Effector memory CD4-positive, alpha-beta T cell (primary cell): ENCODE measurements around the gene FADS1.
A peak's percentile ranks its signal among the peaks of the same experiment; 100 is the strongest.

Experiments used
- DNase-seq, 3 donors: peaks; one replicate each; pipeline ENCODE4 v3.0.0-alpha.2; 2020
- H3K27ac ChIP-seq: 2 replicates; pipeline ENCODE4 v1.7.0; 2013; ENCODE audit warnings: mild to moderate bottlenecking, low read length, moderate library complexity; ENCODE audit not compliant: insufficient read depth, poor library complexity, severe bottlenecking
- H3K27me3 ChIP-seq: replicated peaks from 2 replicates; pipeline ENCODE4 v1.7.0; 2013; ENCODE audit warnings: mild to moderate bottlenecking, low read length; ENCODE audit not compliant: insufficient read depth, control insufficient read depth, poor library complexity, severe bottlenecking
- H3K36me3 ChIP-seq: 2 replicates; pipeline ENCODE4 v1.7.0; 2013; ENCODE audit warnings: mild to moderate bottlenecking, low read length, moderate library complexity; ENCODE audit not compliant: control insufficient read depth, insufficient read depth
- H3K4me1 ChIP-seq: 2 replicates; pipeline ENCODE4 v1.7.0; 2013; ENCODE audit warnings: low read length, mild to moderate bottlenecking; ENCODE audit not compliant: control insufficient read depth, insufficient read depth, poor library complexity, severe bottlenecking
- H3K4me3 ChIP-seq: 2 replicates; pipeline ENCODE4 v1.7.0; 2013; ENCODE audit warnings: low read length, low read depth, mild to moderate bottlenecking; ENCODE audit not compliant: insufficient read depth, poor library complexity, severe bottlenecking
- H3K9me3 ChIP-seq: 2 replicates; pipeline ENCODE4 v1.7.0; 2013; ENCODE audit warnings: mild to moderate bottlenecking, low read length, moderate library complexity; ENCODE audit not compliant: control insufficient read depth

The FADS1 gene

DNA sequence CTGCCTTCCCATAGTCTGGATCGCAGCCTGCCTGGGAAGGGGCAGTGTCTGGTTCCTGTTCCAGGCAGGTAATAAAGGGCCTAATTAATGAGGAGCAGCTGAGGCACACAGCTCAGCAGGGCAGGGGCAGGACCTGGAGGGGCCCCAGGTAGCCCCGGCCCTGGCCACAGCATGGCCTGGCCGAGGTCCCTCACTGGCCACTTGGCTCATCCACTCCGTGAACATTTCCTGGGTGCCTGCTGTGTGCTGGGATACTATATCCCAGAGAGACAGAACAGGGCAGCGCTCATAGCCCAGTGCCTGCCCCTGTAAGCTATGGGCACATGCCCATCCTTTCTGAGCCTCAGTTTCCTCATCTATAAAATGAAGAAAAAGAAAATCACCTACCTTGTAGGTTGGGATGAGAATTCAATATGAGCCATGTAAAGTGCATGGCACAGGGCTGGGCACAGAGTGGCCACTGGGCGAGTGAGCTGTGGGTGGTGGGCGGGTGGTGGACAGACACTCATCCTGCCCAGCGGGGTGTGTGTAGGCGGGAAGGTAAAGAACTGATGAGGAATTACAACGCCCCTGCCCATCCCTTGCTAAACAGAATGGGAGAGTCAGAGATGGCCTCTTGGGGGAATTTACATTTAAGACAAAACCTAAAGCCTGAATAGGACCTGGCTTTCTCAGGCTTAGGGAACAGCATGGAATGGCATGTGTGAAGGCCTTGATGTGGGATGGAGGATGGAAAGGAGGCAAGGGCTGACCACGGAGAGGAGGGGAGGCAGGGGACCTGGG, 55.2 kb downstream of the FADS1 start:
- H3K36me3 ChIP-seq = no peaks in the 10 kb centered on the region
- H3K27ac ChIP-seq = no peak overlapping the region
- H3K4me3 ChIP-seq = no peak overlapping the region
- no peaks in the 10 kb centered on the region for H3K27me3 ChIP-seq
- H3K9me3 ChIP-seq = no peaks in the 10 kb centered on the region
- H3K4me1 ChIP-seq = no peaks in the 10 kb centered on the region
- DNase-seq = no peak

DNA sequence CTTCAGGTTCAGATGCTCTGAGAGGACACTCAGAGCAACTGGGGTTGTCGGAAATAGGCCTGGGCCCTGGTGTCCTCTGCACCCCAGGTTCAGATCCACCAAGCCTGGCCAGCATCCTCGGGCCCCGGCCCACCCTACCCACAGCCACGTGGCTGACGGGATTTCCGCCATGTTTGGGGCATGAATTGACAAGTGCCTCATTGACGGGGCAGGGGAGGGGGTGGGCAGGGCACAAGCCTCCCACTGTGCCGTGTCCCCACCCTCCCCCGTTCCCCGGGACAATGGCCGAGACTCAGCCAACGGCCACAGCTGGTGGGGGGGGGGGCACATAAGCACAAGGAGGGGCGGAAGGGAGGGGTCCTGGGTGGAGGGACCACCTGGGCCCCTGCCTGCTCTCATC, 55.9 kb downstream of the FADS1 start:
- Histone ChIP-seq H3K4me3 (no peak overlapping the region), H3K36me3 (no peaks in the 10 kb centered on the region), H3K9me3 (no peaks in the 10 kb centered on the region), H3K4me1 (peaks cover 3% of the 10 kb centered on the region), H3K27ac (no peak overlapping the region), H3K27me3 (no peaks in the 10 kb centered on the region)
- DNase-seq = no peak

DNA sequence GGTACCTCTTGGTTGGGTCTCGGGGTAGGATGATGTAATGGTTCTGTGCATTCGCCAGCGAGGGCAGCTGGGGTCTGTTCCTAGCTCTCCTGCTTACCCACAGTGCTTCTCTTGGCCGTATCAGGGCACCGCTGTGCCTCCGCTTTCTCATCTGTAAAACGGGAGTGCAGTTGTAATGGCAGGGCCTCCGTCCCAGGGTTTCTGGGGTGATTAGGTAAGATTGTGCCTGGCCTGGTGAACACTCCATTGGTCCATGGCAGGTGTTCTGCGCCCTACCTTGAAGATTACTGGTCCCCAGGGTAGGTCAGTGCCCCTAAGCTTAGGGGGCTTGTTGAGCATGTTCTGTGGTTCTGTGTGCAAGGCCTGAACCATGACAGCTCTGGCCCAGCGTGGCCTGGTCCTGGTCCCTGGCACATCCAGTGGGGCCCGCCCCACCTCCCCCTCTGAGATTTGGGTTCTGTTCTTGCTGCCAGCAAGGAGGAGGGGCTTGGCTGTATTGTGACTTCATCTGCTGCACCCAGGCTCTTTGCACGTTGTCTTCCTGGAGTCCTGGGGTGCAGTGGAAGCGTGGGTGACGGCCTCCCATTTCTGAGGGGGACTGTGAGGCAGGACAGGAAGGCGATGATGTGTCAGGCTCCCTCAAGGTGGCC, 59.5 kb downstream of the FADS1 start:
- H3K4me3 ChIP-seq = no peak overlapping the region
- peaks cover 4% of the 10 kb centered on the region for H3K4me1 ChIP-seq
- H3K27ac ChIP-seq = no peak overlapping the region
- no peak for DNase-seq
- H3K27me3 ChIP-seq = peaks cover 4% of the 10 kb centered on the region
- no peaks in the 10 kb centered on the region for H3K36me3 ChIP-seq
- H3K9me3 ChIP-seq = no peaks in the 10 kb centered on the region

DNA sequence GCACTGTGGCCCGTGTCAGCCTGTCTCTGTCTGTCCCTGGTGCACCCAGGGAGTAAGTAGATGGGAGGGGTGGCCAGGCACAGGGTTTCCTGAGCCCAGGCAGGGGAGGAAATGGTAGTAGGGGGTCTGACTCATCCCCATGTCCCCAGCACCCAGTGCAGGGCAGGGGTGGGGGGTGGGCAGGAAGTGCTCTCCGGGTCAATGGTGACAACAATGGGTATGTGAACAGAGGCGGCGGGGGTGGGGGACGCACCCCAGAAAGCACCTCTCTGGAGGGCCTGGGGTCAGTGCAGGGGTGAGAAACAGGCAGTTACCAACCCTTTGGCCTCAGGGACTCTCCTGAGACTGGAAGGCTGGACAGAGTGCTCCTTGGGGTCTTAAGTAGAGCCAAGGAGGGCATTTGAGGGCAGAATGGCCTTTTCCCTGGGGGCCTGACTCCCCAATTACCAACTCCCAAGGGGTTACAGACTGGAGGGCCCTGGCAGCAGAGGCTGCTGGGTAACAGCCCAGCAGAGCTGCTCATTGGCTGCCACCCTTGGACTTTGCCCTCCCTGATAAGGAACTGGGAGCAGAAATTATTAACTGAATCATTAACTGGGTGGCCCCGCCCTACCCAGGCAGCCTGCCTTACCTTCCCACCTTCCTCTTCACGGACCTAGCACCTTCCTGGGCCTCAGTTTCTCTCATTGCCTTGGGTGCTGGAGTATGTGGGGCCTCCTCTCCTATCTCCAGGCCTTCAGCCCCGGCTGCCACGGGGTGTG, 60.2 kb downstream of the FADS1 start:
- Histone ChIP-seq H3K27ac (no peak overlapping the region), H3K4me3 (no peak overlapping the region), H3K27me3 (peaks cover 4% of the 10 kb centered on the region), H3K4me1 (peaks cover 4% of the 10 kb centered on the region), H3K36me3 (no peaks in the 10 kb centered on the region), H3K9me3 (no peaks in the 10 kb centered on the region)
- no peak for DNase-seq

GRCh38 chr11:61756147-61756451, 60.7 kb downstream of the FADS1 start:
- Histone ChIP-seq H3K9me3 (no peaks in the 10 kb centered on the region), H3K27ac (no peak overlapping the region), H3K27me3 (peaks cover 4% of the 10 kb centered on the region), H3K4me3 (no peak overlapping the region), H3K36me3 (no peaks in the 10 kb centered on the region), H3K4me1 (peaks cover 4% of the 10 kb centered on the region)
- DNase-seq = no peak

DNA sequence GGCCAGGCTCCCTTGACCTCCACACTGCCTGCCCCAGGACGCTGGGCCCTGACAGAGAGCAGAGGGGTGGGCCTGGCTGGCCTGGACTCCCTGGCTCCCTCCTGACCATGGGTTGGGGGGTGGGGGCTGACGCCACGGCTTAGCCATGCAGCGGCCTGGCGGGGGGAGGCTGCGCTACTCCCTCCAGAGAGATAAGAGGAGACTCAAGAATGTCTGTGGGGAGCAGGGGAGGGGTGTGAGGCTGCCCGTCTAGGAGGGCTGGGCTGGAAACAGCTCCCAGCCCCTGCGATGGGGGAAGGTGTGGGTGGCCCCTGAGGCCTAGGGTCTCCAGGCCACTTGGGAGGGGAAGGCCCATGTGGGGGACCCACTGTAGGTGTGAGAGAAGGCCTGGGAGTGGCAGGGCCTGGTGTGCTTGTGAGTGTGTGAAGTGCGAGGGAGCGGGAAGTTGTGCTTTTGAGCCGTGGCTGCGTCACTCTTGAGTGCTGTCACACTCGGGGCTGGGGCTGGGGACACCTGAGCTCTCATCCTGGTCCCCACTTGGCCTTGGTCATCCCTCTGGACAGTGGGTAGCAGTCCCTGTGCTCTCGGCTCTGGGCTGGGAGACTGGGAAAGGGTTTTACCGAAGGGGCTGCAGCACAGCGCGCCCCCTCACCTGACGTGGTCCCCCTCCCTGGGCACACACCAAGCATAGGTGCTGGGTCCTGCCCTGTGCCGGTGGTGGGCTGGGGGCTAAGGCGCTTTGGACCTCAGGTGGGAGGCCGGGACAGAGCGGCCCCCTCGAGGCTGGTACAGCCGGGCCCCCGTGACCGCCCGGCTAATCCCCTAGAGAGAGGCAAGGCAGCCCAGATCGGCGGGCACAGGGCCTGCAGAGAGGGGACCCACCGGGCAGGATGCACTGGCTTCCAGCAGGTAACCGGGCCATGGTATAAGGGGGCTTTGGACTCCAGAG, 62.0 kb downstream of the FADS1 start:
- Histone ChIP-seq H3K4me1 (peaks cover 4% of the 10 kb centered on the region), H3K27ac (no peak overlapping the region), H3K9me3 (no peaks in the 10 kb centered on the region), H3K27me3 (peaks cover 4% of the 10 kb centered on the region), H3K4me3 (no peak overlapping the region), H3K36me3 (no peaks in the 10 kb centered on the region)
- DNase-seq = no peak

- Histone ChIP-seq H3K4me3 (no peak overlapping the region), H3K4me1 (peaks cover 4% of the 10 kb centered on the region), H3K9me3 (no peaks in the 10 kb centered on the region), H3K27ac (no peak overlapping the region), H3K36me3 (no peaks in the 10 kb centered on the region), H3K27me3 (peaks cover 7% of the 10 kb centered on the region)
- no peak for DNase-seq
Observed at GRCh38 chr11:61753672-61754071, 63.1 kb downstream of the FADS1 start.

DNA sequence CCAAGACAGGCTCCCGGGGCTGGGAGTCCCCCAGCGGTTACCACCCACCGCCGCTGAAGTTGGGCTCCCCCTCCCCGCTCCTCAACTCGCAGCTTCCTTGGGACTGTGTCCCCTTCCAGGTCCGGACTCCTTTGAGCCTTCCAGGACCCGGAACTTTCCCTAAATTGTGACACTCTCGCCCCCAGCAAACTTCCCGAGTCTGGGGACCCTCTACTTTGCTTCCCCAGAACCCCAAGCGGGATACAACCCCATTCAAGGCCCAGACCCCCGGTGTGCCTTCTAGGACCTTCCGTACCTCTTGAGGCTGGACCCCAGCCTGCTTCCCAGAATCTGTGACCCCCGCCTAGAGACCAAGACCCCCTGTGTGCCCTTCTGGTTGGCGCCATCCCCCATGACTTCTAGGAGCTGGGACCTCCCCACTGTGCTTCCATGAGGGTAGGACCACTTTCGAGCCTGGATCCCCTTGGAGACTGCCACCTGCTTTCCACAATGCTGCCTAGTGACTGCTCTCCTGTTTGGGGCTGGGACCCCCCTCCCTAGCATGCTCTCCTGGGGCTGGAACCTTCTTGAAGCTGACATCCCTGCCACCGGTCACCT, 63.8 kb downstream of the FADS1 start:
- Histone ChIP-seq H3K4me1 (peaks cover 4% of the 10 kb centered on the region), H3K4me3 (peak overlapping the region; percentile 35), H3K36me3 (no peaks in the 10 kb centered on the region), H3K27ac (no peak overlapping the region), H3K27me3 (peaks cover 13% of the 10 kb centered on the region), H3K9me3 (no peaks in the 10 kb centered on the region)
- DNase-seq = no peak

- Histone ChIP-seq H3K36me3 (no peaks in the 10 kb centered on the region), H3K9me3 (no peaks in the 10 kb centered on the region), H3K4me1 (peaks cover 4% of the 10 kb centered on the region), H3K27ac (no peak within 1 kb of the TSS), H3K27me3 (peaks cover 13% of the 10 kb centered on the region), H3K4me3 (peak within 1 kb of the TSS; percentile 38)
- DNase-seq = peak; percentile 37 to 51 (median 43)
Observed at GRCh38 chr11:61752117-61752924, 64.5 kb downstream of the FADS1 start, which contains the start of gene MYRF. Gene MYRF, plus strand, starts transcription at chr11:61752636. Its CDS starts 109 bp downstream, at chr11:61752745.
